D721Med (cell line): ENCODE data around the gene RAI1.

ENCODE experiments used
- DNase-seq: peaks from one replicate; pipeline ENCODE4 v3.0.0; 2011; ENCODE audit warnings: low spot score; ENCODE audit not compliant: insufficient read length
- FAIRE-seq: peaks from 2 replicates; lab custom pipeline; 2011; peaks lifted over from hg19 to GRCh38; lab: Jason Lieb, UNC
- CTCF ChIP-seq: IDR thresholded peaks from 2 replicates; pipeline ENCODE4 v1.5.1; 2012; ENCODE audit warnings: mild to moderate bottlenecking, control low read depth; ENCODE audit not compliant: insufficient read depth; ENCODE audit errors: missing control alignments

The RAI1 gene

GRCh38 chr17:17810084-17810894 lies 129.0 kb downstream of the RAI1 start:
- FAIRE-seq (no peak), DNase-seq (no peak)
- no peak for TF ChIP-seq CTCF

- TF ChIP-seq CTCF = no peak
- no peak for DNase-seq
- FAIRE-seq = no peak
Measured at GRCh38 chr17:17810895-17811248, 129.6 kb downstream of the RAI1 start.

- DNase-seq = no peak
- TF ChIP-seq CTCF = no peak
- no peak for FAIRE-seq
Measured at GRCh38 chr17:17811381-17812210, 130.3 kb downstream of the RAI1 start.

GRCh38 chr17:17812211-17813054 lies 131.2 kb downstream of the RAI1 start:
- FAIRE-seq = no peak

DNA sequence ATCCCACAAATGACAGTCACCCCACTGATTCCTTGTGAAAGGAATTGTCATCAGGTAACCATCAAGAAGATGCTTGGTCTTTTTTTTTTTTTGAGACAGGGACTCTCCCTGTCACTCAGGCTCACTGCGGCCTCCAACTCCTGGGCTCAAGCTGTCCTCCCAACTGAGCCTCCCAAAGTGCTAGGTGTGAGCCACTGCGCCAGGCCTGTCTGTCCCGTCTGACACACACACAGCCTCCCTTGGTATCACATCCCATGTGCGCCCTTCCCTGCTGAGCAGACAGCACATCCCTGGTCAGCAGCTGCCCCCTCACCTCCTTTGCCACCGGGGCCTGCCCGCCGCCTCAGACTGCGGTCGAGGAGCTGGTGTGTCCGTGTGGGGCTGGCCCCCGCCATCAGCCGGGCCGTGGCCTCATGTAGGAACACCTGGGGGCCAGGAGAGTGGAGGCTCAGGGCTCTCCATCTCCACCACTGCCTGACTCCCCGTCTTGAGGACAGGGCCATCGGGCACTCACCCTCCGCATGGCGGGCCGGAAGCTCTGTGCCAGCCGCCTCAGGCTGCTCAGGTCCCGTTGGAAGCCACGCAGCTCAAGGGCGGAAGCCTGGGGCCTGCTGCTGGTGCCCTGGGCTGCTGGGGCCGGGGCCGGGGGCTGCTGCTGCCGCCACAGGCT lies 131.9 kb downstream of the RAI1 start:
- no peak for TF ChIP-seq CTCF
- DNase-seq = no peak
- no peak for FAIRE-seq

More at GRCh38 chr17:17812211-17813054, 131.2 kb downstream of the RAI1 start:
- peak; percentile 56 for TF ChIP-seq CTCF
- DNase-seq = peak; percentile 79

DNA sequence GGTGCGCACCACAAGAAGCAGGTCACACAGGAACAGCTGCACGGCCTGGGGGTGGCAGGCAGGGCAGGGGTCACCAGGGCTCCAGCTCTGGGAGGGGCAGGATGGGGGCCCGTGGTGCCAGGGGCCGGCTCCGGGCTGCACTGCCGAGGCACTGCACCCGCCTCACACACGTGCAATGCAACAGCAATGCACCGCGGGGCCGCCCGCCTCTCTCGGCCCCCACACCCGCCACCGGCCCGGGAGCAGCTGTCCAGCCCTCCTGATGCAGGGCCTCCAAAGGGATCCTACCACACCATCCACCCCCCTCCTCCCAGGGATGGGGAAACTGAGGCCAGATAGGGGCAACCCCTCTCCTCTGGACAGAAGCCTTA lies 132.5 kb downstream of the RAI1 start:
- no peak for TF ChIP-seq CTCF
- FAIRE-seq = no peak

More for the DNA sequence above, 132.5 kb downstream of the RAI1 start:
- DNase-seq = no peak
